ENCODE data around the gene FSHR.

GRCh38 chr2:48939232-48939631, 215.1 kb downstream of the FSHR start:
- TF ChIP-seq CTCF (IDR thresholded peaks at IDR 0.05) (no peak), POLR2A (IDR thresholded peaks at IDR 0.05) (no peak)
